ENCODE measurements around the gene FANCE.

FANCE gene

DNA sequence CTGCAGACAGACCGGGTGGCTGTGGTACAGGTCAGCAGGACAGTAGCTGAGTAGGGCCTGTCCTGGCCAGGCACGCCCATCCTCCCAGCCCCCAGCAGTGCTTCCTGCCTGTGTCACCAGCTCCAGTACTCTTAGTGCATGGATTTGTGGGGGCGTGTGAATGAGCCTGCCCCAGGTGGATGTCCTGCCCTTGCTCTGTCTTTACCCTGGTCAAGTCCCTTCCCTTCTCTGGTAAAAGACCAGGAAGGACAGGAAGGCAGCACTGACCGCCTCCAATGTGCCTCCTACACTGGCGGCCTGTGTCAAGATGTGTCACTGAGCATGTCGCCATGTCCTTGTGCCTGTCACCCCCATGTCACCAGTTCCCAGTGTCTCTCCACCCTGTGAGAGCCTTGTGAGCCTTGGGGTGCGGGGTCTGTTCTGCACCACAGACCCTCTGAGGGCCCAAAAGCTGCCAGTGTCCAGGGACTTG lies 32.8 kb downstream of the FANCE start:
- DNase-seq (ENCODE audit: low read depth in 2 of 2) = no peak

DNA sequence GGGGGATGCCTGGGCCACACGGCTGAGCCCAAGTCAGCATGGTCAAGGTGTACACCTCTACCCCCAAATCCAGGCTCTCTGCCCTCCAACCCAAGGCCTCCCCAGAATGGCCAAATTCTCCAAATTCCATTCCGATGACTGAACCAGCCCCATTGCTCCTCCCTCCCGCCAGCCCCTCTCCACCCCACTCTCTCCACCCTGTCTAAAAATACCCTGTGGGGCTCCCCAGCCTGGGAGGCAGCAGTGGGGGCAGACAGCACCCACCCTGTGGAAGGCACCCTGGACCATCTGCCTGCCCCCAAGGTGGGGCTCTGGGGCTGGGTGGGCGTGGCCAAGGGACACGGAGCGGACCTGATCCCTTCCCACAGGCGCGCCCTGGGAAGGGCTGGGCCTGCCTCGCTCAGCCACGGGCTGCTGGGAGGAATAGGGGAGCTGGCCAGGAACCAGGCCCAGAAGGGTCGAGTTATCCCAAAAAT lies 33.3 kb downstream of the FANCE start:
- DNase-seq (ENCODE audit: low read depth in 2 of 2) = no peak

DNA sequence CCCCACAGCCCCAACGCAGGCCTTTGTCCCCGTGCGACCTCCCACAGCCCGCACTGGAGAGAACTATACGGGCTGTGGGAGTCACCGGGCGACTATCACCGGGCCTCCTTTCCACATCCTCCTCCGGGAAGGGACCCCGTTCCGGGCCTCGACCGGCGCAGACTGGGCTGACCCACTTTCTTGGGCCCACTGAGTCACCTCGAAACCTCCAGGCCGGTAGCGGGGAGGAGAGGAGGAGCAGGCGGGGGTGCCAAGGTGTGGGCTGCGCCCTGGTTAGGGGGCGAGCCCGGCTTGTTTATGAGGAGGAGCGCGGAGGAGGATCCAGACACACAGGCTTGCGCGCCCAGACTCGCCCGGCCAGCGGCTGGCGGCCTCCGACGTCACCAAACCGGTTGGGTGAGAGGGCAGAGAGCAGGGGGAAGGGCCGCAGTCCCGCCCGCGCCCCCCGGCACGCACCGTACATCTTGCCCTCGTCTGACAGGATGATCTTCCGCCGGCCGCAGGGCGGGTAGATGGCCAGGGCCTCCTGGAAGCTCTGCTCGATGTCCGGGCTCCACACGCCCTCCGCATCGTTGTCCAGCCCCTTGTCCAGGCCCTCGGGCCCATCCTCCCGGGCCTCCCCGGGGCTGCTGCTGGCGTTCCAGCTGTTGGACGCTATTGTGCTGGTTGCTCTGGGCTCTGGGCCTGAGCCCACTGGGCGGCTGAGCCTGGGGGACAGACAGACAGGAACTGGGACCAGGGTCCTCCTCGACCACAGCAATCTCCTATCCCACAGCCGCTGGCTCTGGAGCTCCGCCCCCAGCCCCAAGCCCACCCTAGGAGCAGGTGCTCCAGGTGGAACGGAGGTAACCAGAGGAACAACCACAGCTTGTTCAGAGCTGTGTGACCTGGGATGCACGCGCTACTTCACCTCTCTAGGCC lies 34.1 kb downstream of the FANCE start:
- DNase-seq (ENCODE audit: low read depth in 2 of 2) = no peak

DNA sequence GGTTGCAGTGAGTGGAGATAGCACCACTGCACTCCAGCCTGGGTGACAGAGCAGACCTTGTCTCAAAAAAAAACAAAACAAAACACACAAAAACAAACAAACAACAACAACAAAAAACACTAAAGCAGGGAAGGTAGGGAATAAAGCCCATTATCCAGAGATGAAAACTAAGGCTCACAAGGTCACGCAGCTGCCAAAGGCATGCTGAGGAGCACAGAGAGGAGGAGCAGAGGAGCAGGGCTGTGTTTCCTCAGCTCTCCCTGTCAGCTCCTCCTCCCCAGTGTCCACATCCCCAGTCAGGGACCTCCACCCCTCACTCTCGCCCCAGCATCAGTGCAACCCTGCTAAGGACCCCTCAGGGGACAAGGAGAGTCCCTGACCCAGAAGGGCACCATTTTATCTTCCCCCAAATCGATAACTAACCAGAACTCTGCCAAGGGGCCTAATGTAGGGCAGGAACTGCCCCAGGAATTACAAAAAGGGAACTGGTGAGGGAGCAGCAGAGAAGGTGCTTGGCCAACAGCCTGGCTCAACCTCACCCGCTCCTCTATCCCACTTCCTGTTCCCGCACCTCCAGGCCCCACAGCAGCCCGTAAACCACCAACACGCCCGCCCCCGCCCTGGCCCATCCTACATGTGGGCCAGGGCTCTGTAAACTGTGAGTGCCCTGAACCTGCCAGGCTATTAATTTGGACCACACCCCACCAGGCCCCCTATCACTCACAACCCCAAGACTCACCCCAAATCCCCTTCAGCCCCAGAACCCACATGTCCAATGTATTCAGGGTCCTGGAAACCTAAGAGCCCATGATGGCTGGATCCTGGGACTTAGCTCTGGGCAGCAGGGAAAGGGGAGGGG lies 35.7 kb downstream of the FANCE start:
- no peak for DNase-seq (ENCODE audit: low read depth in 2 of 2)

DNA sequence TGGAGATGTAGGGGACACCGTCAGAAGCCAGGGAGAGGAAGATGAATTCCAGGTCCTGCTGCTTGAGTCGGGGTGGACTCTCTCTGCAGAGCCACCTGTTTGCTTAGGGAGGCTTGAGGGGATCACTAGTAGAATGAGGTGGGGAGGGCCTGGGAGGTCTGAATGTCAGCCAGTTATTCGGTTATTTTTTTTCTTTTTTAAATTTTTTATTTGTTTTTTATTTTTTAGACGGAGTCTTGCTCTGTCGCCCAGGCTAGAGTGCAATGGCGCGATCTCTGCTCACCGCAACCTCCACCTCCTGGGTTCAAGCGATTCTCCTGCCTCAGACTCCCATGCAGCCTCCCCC lies 36.4 kb downstream of the FANCE start:
- DNase-seq (ENCODE audit: low read depth in 2 of 2) = no peak

DNA sequence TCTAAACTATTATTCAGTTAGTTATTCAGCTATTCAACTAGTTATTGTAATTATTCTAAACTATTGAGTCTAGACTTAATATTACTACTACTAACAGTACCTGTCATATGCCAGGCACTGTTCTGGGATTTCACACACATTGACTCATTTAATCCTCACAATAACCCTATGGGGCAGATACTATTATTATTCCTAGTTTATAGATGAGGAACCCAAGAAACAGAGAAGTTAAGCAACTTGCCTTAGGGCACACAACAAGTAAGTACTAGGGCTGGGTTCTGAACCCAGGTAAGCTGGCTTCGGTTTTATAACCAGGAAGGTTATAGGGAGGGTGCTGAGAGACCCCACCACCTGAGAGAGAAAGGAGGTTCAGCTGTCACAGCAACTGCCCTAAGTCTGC lies 36.9 kb downstream of the FANCE start:
- DNase-seq (ENCODE audit: low read depth in 2 of 2) = no peak

DNA sequence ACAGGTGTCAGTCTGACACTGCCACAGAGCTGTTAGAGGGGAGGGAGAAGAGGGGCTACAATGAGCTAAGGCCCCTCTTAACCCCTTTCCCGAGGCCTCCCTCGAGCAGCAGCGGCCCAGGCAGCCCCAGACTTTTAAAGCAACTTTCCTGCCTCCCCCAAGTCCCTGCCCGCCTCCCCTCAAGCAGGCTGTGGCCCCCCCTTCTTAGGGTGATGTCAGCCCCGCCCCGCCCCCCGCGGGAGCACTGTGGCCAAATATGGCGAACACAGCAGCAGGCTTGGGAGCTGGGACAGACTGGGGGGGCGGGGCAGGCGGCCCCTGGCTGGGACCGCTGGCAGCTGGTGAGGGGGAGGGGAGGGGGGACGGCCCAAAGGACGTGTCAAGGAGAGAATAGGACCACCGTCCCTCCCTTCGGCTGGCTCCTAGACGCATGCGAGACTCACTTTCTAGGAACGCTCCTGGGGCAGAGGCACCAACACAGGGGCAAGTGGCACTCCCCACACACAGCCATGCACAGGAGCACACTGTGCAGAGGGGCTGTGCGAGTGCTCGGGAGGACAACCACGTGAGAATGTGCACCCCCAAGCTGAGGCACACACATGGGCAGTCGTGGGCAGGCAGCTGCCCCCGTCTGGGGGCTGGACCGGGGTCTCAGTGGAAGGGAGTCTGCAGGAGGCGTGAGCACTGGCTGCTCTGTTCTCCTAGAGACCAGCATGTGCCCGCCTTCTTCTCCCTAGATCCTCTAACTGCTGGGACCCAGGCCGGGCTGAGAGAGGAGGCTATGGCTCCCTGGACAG lies 38.1 kb downstream of the FANCE start:
- no peak for DNase-seq (ENCODE audit: low read depth in 2 of 2)

DNA sequence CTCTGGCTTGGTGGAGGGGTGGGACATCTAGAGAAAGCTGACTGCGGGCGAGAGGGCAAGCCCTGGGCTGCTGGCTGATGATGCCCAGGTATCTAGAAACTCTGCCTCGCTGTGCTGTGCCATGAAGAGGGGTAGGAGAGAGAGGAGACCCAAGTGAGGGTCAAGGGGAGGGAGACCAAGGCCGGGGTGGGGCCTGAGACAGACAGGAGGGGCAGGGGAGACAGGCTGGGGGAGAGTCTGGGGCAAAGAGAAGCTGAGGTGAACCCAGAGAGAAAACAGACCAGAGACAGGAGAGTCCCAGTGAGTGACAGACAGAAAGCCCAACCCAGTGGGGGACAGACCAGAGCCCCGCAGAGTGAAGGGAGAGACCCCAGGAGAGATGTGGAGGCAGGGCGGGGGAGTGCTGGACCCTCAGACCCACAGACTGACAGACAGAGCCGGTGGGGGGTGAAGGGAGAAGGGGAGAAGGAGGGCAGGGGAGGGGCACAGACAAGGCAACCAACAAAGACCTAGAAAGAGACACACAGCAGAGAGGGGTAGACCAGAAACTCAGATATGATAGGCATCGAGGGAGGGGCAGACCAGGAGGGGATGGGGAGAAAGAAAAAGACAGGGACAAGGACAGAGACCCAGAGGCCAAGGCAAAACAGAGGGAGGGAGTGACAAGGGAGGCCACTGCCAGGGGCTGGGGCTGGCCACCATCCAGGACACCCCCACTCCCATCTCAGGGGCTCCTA lies 38.9 kb downstream of the FANCE start:
- DNase-seq (ENCODE audit: low read depth in 2 of 2) = no peak

DNA sequence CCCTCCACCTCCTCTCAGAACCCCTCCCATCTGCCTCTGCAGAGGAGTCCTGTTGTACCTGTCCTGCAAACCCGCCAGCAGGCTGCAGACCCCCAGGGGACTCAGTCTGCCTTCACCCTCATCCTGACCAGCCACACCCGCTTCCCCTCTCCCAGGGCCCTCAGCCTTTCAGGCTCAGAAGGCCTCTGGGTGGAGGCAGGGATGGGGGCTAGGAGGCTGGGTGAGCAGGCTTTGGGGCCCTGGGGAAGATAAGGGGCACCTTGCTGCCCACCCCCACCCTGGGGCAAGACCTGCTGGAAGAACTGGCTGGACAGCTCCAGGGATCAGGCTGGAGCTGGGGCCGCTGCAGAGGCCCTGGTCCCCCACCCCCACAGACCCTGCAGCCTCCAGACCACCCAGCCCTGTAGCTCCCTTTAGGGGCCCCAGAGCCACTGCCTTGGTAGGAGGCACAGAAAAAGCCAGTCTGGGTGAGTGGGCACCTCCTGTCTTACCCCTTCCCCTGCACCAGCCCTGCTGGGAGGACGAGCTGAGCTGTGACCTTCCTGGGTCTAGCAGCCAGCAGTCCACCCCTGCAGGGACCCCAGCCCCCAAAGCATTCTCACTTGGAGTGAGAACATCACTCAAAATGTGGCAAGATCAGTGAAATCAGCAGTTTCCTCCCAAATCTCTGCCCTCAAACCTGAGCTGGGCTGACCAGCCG lies 39.6 kb downstream of the FANCE start:
- DNase-seq (ENCODE audit: low read depth in 2 of 2) = no peak

DNA sequence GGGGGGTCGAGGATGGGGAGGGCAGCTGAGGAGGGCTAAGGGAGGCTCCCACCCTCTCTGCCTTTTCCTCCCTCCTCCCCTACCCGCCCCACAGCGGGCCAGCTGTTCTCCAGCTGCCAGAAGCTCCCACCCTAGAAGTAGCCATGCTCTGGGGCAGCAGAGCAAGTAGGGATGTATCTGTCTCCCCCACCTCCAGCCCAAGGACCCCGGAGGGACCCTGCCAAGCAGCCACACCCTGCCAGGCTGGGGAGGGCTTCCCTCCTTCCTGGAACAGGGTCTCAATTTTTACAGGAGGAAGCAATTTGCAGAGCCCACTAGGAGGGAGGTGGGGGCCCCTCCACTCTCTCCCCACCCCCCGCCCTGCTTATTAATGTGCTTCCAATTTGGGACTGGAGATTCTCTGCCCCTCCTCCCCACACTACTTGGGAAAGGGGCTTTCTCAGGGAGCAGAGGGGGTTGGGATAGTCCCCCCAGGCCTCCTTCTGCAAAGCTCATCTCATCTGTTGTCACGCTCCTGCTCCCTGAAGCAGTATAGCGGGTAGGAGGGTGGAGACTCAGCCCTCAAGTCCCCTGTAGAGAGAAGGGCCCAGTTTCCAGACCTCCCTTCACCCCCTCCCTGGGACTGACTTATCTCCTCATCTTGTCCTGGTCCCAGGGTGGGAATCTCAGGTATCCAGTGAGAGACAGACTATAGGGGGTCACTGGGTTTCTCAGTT lies 40.3 kb downstream of the FANCE start:
- DNase-seq (ENCODE audit: low read depth in 2 of 2) = no peak

DNA sequence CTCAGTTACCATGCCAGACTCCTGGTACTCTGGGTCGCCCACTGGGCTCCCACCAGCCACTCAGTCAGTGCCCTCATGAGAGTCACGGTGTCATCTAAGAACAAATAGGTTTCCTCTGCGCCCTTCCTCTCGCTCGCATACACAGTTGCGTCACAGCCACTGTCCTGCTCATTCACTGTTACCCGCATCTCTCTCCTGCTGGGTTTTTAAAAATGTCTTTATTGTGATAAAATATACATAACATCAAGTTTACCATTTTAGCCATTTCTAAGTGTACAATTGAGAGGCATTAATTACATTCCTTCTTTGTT lies 40.8 kb downstream of the FANCE start:
- no peak for DNase-seq (ENCODE audit: low read depth in 2 of 2)

DNA sequence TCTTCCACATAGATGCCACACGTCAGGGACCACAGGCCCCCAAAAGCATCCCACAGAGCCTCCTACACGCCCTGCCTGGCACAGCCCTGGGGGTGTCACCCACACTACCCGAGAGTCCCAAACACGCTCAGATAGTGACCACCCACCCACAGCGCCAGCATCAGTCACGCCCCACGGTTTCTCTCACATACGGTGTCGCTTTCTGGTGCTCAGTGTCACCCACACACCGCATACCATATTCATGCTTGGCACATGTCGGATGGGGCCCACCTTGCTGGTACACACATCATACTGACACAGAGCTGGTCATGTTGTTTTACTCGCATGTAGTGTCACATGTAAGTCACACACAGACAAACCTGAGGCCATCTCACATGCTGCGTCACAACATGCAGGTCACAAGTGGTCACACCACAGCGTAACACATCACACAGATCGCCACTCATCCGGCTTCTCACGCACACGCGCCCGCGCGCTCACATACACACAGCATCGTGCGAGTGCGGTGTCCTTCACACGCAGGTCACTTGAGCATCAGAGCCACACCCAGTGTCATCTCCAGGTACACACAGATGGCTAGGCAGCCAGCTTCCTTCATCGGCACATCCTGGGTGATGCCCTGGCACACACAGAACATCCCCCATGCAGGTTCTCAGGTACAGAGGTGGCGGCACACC lies 41.3 kb downstream of the FANCE start:
- no peak for DNase-seq (ENCODE audit: low read depth in 2 of 2)

DNA sequence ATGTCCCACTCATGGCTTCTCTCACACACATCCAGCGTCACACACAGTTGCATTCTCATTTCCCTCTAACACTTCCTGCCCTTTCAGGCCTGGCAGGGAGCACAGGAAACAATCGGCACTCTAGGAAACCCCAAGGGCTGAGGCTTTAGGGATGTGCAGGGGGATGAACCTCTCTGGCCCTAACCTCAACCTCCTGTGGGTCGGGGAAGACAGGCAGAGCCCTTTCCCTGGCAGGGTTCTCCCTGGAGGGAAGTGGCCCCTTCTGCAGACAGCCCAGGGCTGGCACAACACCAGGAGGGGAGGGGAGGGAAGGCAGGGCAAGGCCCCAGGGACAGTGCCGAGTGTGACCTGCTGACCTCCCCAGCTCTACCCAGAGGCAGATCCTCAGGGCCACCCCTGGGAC lies 42.0 kb downstream of the FANCE start:
- no peak for DNase-seq (ENCODE audit: low read depth in 2 of 2)

DNA sequence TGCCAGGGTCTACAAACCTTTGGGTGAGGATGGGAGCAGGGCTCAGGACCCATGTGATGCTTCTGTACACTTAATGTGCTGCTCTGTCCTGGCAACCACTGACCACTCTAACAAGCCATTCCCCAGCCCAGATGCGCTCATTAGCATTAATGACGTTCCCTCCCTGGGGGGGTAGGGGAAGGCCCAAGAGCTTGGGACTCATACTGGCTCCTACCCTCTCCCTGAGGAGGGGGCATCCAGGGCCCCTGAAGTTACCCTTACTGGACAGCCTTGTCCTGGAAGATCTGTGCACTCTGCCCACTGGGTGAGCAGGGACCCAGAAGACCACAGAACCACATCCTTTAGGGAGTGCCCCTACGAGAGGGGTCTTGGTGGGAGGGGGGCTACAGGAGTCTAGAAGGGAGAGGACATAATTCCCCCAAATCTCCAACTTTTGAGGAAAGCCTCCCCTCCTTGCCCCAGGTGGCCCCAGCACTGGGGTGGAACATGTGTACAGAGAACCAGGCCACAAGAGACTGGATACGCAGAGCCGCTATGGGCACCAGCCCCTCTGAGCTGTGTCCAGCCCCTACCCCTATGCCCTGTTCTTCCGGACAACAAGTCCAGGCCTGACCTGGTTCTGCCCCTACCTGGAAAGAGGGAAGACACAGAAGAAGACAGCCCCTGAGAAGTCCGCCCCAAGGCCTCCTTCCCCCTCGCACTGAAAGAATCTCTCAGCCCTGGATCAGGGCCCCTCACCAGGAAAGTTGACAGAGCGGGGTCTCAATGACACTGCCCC lies 43.3 kb downstream of the FANCE start:
- DNase-seq (ENCODE audit: low read depth in 2 of 2) = no peak

DNA sequence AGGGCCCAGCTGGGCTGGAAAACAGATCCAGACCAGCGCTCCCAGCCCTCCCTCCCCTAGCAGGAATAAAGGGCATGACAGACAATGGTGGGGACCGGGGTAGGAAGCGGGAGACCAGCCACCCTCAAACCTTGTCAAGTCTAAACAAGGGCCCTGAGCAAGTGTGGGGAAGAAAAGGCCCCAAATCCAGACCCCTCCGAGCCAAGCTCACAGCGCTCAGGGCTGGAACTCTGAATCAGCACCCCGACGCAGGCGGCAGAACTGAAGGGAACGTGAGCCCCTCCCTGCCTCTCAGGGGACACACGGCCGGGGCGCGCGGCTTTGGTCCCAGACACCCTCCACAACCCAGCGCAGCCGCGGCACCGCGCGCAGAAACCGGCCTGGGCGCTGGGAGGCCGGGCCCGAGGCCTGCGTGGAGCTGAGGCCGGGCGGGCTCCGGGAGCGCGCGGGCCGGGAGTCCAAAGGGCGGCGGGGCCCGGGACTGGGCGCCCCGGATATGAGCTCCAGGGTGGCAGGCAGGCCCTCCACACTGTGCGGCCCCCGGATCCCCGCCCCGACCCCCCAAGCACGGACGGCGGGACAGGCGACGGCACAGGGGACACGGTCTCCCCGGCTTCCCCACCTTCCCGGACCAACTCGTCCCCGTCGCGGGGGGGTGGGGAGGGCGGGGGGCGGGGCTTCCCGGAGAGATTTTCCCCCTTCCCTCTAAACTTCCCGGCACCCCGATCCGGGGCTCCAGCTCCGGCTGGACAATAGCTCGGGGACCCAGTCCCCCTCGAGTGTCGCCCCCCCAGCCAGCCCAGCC lies 44.1 kb downstream of the FANCE start:
- no peak for DNase-seq (ENCODE audit: low read depth in 2 of 2)

DNA sequence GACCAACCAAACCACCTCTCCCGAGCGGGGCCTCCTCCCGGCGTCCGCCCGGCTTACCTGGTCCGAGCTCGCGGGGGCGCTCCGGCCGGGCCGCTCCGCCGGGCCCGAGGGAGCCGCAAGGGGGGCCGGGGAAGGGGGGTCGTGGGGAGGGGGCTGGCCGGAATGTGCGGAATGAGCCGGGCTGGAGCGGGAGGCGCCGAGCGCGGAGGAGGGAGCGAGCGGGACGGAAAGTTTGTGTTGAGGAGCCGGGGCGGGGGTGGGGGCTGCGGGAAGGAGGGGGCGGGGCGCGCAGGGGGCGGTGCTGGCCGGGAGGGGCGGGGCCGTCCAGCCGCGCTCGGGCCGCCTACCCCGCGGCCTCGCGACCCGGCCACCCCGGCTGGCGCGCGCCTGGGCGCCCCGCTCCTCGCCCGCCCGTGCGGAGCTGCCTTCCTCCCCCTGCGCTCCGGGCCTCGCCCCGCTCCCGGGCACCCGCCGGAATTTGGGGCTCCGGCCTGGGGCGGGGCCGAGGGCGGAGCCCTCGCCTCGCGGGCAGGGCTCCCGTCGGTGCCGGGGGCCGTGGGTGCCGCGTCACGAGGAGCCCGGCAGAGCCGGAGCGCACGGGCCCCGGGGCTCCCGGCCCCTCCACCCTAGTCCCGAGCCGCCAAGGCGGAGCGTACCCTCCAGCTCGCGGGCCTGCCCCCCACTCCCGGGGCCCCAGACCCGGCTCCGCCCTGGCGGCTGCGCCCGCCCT lies 44.9 kb downstream of the FANCE start, which contains the start of gene TEAD3:
Gene TEAD3 (minus strand): TSS at position 239 of the 730 bp plus-strand sequence.
- peak; percentile 8 to 13 for DNase-seq (ENCODE audit: low read depth in 2 of 2)

Data from stimulated activated CD8-positive, alpha-beta memory T cell treated with anti-CD3 and anti-CD28 coated beads, Interleukin-7, amount 100 ng/mL, for 1 hour (primary cell).